ENCODE results near the gene EIF4EBP2.

- no peak for TF ChIP-seq REST (IDR thresholded peaks at IDR 0.05; ENCODE audit: low read depth)
- no peak for TF ChIP-seq CEBPB (IDR thresholded peaks at IDR 0.05; ENCODE audit: low read depth)
- no peak for TF ChIP-seq CTCF (IDR thresholded peaks at IDR 0.05 in 2 of 3, conservative IDR thresholded peaks at IDR 0.05 in 1 of 3; ENCODE audit: borderline replicate concordance in 1 of 3, insufficient read depth in 1 of 3, low read depth in 2 of 3, low read length in 2 of 3)
- TF ChIP-seq JUND (IDR thresholded peaks at IDR 0.05), result no peak
- no peak for TF ChIP-seq POLR2A (IDR thresholded peaks at IDR 0.05; ENCODE audit: borderline replicate concordance, extremely low read depth, insufficient read depth, insufficient read length)
- no peak for TF ChIP-seq EZH2phosphoT487 (IDR thresholded peaks at IDR 0.05; ENCODE audit: borderline replicate concordance)
- TF ChIP-seq RAD21 (IDR thresholded peaks at IDR 0.05; ENCODE audit: low read depth), result no peak
Measured at GRCh38 chr10:70409772-70410171, 5.8 kb downstream of the EIF4EBP2 start.

Data from HCT116 (cell line).